ENCODE results near the gene UNC5B. TPM values are rescaled to one million over a fixed set of nuclear protein-coding genes. Genes with fewer than 3 reads are reported as not detected.

UNC5B gene
- total RNA-seq, 1 experiment from 2014 or later, result 49.6 TPM

DNA sequence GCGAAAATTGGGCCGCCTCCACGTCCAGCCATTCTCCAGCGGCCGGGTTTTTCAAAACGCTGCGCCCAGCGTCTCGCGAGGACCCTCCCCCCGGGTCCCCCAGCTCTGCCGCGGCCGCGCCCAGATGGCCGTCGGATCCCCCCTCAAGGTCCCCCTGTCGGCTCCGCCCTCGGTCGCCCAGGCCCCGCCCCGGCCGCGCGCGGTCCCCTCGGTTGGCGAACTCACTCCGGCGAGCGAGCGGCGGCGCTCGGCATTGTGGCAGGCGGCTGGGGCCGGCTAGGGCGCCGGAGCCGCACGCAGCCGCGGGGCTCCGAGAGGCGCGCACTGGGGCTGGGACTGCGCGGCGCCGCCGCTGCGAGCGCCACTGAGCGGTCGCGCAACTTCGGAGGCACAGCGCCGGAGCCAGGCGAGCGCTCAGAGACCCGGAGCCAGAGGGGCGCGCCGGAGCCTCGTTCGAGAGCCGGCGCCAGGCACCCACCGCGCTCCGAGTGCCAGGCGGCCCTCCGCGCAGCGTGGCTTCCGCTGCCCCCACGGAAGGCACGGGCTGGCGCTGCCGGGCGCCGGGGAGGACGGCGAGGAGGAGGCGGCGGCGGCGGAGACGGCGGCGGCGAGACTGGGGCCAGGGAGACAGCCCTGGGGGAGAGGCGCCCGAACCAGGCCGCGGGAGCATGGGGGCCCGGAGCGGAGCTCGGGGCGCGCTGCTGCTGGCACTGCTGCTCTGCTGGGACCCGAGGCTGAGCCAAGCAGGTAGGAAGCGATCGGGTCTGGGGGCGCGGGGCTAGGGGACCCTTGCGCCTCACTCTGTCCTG, at the start of gene UNC5B (continued):
- TF ChIP-seq ZNF138 (CRISPR knock-in tag; conservative IDR thresholded peaks at IDR 0.05) (no peak), ZNF396 (CRISPR knock-in tag; IDR thresholded peaks at IDR 0.05; ENCODE audit: borderline replicate concordance) (no peak), NFATC4 (CRISPR knock-in tag; IDR thresholded peaks at IDR 0.05) (no peak), HMGA2 (CRISPR knock-in tag; IDR thresholded peaks at IDR 0.05) (no peak), ZNF219 (CRISPR knock-in tag; IDR thresholded peaks at IDR 0.05; ENCODE audit: borderline replicate concordance) (no peak), ELF4 (CRISPR knock-in tag; IDR thresholded peaks at IDR 0.05; ENCODE audit: low read depth) (no peak), ZNF425 (CRISPR knock-in tag; conservative IDR thresholded peaks at IDR 0.05) (no peak), ESRRA (CRISPR knock-in tag; IDR thresholded peaks at IDR 0.05; ENCODE audit: borderline replicate concordance) (peak; percentile 57; the same call in 1 of the 2 replicates), CREB1 (CRISPR knock-in tag; IDR thresholded peaks at IDR 0.05) (no peak), ZBTB21 (CRISPR knock-in tag; IDR thresholded peaks at IDR 0.05; ENCODE audit: borderline replicate concordance) (no peak), ZNF232 (CRISPR knock-in tag; IDR thresholded peaks at IDR 0.05) (0 out of 2 replicates have a peak, but pooled peaks have one; percentile 12), GTF2I (CRISPR knock-in tag; conservative IDR thresholded peaks at IDR 0.05) (no peak), MXD4 (CRISPR knock-in tag; IDR thresholded peaks at IDR 0.05; ENCODE audit: borderline replicate concordance) (no peak), TCF7 (CRISPR knock-in tag; IDR thresholded peaks at IDR 0.05; ENCODE audit: low read depth) (no peak), ZNF423 (CRISPR knock-in tag; IDR thresholded peaks at IDR 0.05) (no peak), RORB (CRISPR knock-in tag; IDR thresholded peaks at IDR 0.05) (no peak), GRHL2 (CRISPR knock-in tag; IDR thresholded peaks at IDR 0.05; ENCODE audit: insufficient replicate concordance, severe bottlenecking) (no peak), SMAD4 (CRISPR knock-in tag; IDR thresholded peaks at IDR 0.05) (no peak), RELA (CRISPR knock-in tag; IDR thresholded peaks at IDR 0.05; ENCODE audit: borderline replicate concordance) (no peak)
- TF ChIP-seq, protein P1, sequence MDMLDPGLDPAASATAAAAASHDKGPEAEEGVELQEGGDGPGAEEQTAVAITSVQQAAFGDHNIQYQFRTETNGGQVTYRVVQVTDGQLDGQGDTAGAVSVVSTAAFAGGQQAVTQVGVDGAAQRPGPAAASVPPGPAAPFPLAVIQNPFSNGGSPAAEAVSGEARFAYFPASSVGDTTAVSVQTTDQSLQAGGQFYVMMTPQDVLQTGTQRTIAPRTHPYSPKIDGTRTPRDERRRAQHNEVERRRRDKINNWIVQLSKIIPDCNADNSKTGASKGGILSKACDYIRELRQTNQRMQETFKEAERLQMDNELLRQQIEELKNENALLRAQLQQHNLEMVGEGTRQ (CRISPR knock-in tag; IDR thresholded peaks at IDR 0.05), result no peak
- TF ChIP-seq, protein P2, sequence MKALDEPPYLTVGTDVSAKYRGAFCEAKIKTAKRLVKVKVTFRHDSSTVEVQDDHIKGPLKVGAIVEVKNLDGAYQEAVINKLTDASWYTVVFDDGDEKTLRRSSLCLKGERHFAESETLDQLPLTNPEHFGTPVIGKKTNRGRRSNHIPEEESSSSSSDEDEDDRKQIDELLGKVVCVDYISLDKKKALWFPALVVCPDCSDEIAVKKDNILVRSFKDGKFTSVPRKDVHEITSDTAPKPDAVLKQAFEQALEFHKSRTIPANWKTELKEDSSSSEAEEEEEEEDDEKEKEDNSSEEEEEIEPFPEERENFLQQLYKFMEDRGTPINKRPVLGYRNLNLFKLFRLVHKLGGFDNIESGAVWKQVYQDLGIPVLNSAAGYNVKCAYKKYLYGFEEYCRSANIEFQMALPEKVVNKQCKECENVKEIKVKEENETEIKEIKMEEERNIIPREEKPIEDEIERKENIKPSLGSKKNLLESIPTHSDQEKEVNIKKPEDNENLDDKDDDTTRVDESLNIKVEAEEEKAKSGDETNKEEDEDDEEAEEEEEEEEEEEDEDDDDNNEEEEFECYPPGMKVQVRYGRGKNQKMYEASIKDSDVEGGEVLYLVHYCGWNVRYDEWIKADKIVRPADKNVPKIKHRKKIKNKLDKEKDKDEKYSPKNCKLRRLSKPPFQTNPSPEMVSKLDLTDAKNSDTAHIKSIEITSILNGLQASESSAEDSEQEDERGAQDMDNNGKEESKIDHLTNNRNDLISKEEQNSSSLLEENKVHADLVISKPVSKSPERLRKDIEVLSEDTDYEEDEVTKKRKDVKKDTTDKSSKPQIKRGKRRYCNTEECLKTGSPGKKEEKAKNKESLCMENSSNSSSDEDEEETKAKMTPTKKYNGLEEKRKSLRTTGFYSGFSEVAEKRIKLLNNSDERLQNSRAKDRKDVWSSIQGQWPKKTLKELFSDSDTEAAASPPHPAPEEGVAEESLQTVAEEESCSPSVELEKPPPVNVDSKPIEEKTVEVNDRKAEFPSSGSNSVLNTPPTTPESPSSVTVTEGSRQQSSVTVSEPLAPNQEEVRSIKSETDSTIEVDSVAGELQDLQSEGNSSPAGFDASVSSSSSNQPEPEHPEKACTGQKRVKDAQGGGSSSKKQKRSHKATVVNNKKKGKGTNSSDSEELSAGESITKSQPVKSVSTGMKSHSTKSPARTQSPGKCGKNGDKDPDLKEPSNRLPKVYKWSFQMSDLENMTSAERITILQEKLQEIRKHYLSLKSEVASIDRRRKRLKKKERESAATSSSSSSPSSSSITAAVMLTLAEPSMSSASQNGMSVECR (CRISPR knock-in tag; IDR thresholded peaks at IDR 0.05; ENCODE audit: borderline replicate concordance), result no peak
- TF ChIP-seq, protein P3, sequence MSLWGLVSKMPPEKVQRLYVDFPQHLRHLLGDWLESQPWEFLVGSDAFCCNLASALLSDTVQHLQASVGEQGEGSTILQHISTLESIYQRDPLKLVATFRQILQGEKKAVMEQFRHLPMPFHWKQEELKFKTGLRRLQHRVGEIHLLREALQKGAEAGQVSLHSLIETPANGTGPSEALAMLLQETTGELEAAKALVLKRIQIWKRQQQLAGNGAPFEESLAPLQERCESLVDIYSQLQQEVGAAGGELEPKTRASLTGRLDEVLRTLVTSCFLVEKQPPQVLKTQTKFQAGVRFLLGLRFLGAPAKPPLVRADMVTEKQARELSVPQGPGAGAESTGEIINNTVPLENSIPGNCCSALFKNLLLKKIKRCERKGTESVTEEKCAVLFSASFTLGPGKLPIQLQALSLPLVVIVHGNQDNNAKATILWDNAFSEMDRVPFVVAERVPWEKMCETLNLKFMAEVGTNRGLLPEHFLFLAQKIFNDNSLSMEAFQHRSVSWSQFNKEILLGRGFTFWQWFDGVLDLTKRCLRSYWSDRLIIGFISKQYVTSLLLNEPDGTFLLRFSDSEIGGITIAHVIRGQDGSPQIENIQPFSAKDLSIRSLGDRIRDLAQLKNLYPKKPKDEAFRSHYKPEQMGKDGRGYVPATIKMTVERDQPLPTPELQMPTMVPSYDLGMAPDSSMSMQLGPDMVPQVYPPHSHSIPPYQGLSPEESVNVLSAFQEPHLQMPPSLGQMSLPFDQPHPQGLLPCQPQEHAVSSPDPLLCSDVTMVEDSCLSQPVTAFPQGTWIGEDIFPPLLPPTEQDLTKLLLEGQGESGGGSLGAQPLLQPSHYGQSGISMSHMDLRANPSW (CRISPR knock-in tag; conservative IDR thresholded peaks at IDR 0.05; ENCODE audit: low read depth), result no peak
- TF ChIP-seq, protein P4, sequence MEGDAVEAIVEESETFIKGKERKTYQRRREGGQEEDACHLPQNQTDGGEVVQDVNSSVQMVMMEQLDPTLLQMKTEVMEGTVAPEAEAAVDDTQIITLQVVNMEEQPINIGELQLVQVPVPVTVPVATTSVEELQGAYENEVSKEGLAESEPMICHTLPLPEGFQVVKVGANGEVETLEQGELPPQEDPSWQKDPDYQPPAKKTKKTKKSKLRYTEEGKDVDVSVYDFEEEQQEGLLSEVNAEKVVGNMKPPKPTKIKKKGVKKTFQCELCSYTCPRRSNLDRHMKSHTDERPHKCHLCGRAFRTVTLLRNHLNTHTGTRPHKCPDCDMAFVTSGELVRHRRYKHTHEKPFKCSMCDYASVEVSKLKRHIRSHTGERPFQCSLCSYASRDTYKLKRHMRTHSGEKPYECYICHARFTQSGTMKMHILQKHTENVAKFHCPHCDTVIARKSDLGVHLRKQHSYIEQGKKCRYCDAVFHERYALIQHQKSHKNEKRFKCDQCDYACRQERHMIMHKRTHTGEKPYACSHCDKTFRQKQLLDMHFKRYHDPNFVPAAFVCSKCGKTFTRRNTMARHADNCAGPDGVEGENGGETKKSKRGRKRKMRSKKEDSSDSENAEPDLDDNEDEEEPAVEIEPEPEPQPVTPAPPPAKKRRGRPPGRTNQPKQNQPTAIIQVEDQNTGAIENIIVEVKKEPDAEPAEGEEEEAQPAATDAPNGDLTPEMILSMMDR (IDR thresholded peaks at IDR 0.05), result 0 out of 2 replicates have a peak, but pooled peaks have one; percentile 10
- TF ChIP-seq, protein P5, sequence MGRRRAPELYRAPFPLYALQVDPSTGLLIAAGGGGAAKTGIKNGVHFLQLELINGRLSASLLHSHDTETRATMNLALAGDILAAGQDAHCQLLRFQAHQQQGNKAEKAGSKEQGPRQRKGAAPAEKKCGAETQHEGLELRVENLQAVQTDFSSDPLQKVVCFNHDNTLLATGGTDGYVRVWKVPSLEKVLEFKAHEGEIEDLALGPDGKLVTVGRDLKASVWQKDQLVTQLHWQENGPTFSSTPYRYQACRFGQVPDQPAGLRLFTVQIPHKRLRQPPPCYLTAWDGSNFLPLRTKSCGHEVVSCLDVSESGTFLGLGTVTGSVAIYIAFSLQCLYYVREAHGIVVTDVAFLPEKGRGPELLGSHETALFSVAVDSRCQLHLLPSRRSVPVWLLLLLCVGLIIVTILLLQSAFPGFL (CRISPR knock-in tag; IDR thresholded peaks at IDR 0.05; ENCODE audit: borderline replicate concordance), result no peak

All from WTC11 (cell line).